ENCODE data around the gene LMOD2. TPM values are rescaled to one million over a fixed set of nuclear protein-coding genes. Genes with fewer than 3 reads are reported as not detected.

Gene LMOD2
- polyA plus RNA-seq, 1 experiment: not detected

DNA sequence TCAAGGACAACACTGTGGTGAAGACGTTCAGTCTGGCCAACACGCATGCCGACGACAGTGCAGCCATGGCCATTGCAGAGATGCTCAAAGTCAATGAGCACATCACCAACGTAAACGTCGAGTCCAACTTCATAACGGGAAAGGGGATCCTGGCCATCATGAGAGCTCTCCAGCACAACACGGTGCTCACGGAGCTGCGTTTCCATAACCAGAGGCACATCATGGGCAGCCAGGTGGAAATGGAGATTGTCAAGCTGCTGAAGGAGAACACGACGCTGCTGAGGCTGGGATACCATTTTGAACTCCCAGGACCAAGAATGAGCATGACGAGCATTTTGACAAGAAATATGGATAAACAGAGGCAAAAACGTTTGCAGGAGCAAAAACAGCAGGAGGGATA is 6.6 kb downstream of the LMOD2 start:
- Histone ChIP-seq H3K4me3 (ENCODE audit: low read depth, low read length) (no peak overlapping the region), H3K36me3 (ENCODE audit: control insufficient read depth, insufficient read depth, low read length) (no peaks in the 10 kb centered on the region), H3K27me3 (ENCODE audit: control insufficient read depth, insufficient read depth, low read length) (peaks cover 5% of the 10 kb centered on the region)
- ChIA-PET POLR2A (no interaction called here), CTCF (interaction anchor here (0.7 to 1.5 kb wide), 2 partner anchors 135 to 158 kb away, joined by 3 to 4 read pairs; no protein-coding TSS in a partner anchor)
- no peak for DNase-seq (ENCODE audit: low read depth)
- no peak for TF ChIP-seq CTCF (IDR thresholded peaks at IDR 0.05; ENCODE audit: insufficient read depth, low read depth, low read length)

GRCh38 chr7:123662755-123663154 is 7.1 kb downstream of the LMOD2 start:
- H3K36me3 ChIP-seq (ENCODE audit: control insufficient read depth, insufficient read depth, low read length): no peaks in the 10 kb centered on the region
- TF ChIP-seq CTCF (IDR thresholded peaks at IDR 0.05; ENCODE audit: insufficient read depth, low read depth, low read length): no peak
- H3K4me3 ChIP-seq (ENCODE audit: low read depth, low read length): no peak overlapping the region
- CTCF ChIA-PET: interaction anchor here (0.7 to 1.5 kb wide), 2 partner anchors 135 to 157 kb away, joined by 3 to 4 read pairs; no protein-coding TSS in a partner anchor
- POLR2A ChIA-PET: no interaction called here
- peaks cover 5% of the 10 kb centered on the region for H3K27me3 ChIP-seq (ENCODE audit: control insufficient read depth, insufficient read depth, low read length)
- DNase-seq (ENCODE audit: low read depth): no peak

- no peak for TF ChIP-seq CTCF (IDR thresholded peaks at IDR 0.05; ENCODE audit: insufficient read depth, low read depth, low read length)
- ChIA-PET POLR2A (no interaction called here), CTCF (interaction anchor here (1.5 kb wide), 1 partner anchor 134 kb away, joined by 4 read pairs; no protein-coding TSS in a partner anchor)
- H3K36me3 ChIP-seq (ENCODE audit: control insufficient read depth, insufficient read depth, low read length): no peaks in the 10 kb centered on the region
- DNase-seq (ENCODE audit: low read depth): no peak
- no peak overlapping the region for H3K4me3 ChIP-seq (ENCODE audit: low read depth, low read length)
- peaks cover 5% of the 10 kb centered on the region for H3K27me3 ChIP-seq (ENCODE audit: control insufficient read depth, insufficient read depth, low read length)
Observed at GRCh38 chr7:123663200-123663599, 7.5 kb downstream of the LMOD2 start.

GRCh38 chr7:123665157-123665556 is 9.5 kb downstream of the LMOD2 start:
- no peak for DNase-seq (ENCODE audit: low read depth)
- Histone ChIP-seq H3K4me3 (ENCODE audit: low read depth, low read length) (no peak overlapping the region), H3K27me3 (ENCODE audit: control insufficient read depth, insufficient read depth, low read length) (peaks cover 4% of the 10 kb centered on the region), H3K36me3 (ENCODE audit: control insufficient read depth, insufficient read depth, low read length) (no peaks in the 10 kb centered on the region)
- ChIA-PET POLR2A (no interaction called here), CTCF (interaction anchor here (0.6 kb wide), 1 partner anchor 15 kb away, joined by 3 read pairs; no protein-coding TSS in a partner anchor)
- no peak for TF ChIP-seq CTCF (IDR thresholded peaks at IDR 0.05; ENCODE audit: insufficient read depth, low read depth, low read length)

- Histone ChIP-seq H3K27me3 (ENCODE audit: control insufficient read depth, insufficient read depth, low read length) (peaks cover 4% of the 10 kb centered on the region), H3K36me3 (ENCODE audit: control insufficient read depth, insufficient read depth, low read length) (no peaks in the 10 kb centered on the region), H3K4me3 (ENCODE audit: low read depth, low read length) (no peak overlapping the region)
- TF ChIP-seq CTCF (IDR thresholded peaks at IDR 0.05; ENCODE audit: insufficient read depth, low read depth, low read length): no peak
- POLR2A ChIA-PET: no interaction called here
- CTCF ChIA-PET: no interaction called here
- no peak for DNase-seq (ENCODE audit: low read depth)
Observed at GRCh38 chr7:123665896-123666295, 10.2 kb downstream of the LMOD2 start.

Data from BJ (cell line).